ENCODE measurements around the gene KRT72.

DNA sequence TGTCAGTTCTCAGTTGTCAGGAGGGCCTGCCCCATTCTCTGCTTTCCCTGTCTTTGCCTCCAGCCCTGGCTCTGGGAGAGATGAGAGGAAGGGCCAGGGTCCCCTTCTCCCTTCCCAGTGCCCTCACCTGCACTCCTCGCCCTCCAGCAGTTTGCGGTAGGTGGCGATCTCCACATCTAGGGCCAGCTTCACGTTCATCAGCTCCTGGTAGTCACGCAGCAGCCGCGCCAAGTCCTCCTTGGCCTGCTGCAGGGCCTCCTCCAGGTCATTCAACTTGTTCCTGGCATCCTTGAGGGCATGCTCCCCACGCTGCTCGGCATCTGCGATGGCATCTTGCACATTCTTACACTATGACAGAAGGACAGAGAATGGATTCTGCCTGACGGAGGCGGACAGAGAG is 45.4 kb upstream of the KRT72 start:
- TF ChIP-seq, protein P1, sequence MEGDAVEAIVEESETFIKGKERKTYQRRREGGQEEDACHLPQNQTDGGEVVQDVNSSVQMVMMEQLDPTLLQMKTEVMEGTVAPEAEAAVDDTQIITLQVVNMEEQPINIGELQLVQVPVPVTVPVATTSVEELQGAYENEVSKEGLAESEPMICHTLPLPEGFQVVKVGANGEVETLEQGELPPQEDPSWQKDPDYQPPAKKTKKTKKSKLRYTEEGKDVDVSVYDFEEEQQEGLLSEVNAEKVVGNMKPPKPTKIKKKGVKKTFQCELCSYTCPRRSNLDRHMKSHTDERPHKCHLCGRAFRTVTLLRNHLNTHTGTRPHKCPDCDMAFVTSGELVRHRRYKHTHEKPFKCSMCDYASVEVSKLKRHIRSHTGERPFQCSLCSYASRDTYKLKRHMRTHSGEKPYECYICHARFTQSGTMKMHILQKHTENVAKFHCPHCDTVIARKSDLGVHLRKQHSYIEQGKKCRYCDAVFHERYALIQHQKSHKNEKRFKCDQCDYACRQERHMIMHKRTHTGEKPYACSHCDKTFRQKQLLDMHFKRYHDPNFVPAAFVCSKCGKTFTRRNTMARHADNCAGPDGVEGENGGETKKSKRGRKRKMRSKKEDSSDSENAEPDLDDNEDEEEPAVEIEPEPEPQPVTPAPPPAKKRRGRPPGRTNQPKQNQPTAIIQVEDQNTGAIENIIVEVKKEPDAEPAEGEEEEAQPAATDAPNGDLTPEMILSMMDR (IDR thresholded peaks at IDR 0.05) = no peak
- no peak for TF ChIP-seq POLR2AphosphoS5 (IDR thresholded peaks at IDR 0.05; ENCODE audit: insufficient read depth in 1 of 2, low read depth in 1 of 2)

Data from vagina (tissue), 2 donors.